Measurements from ENCODE around the gene SMARCA5.

SMARCA5 gene

DNA sequence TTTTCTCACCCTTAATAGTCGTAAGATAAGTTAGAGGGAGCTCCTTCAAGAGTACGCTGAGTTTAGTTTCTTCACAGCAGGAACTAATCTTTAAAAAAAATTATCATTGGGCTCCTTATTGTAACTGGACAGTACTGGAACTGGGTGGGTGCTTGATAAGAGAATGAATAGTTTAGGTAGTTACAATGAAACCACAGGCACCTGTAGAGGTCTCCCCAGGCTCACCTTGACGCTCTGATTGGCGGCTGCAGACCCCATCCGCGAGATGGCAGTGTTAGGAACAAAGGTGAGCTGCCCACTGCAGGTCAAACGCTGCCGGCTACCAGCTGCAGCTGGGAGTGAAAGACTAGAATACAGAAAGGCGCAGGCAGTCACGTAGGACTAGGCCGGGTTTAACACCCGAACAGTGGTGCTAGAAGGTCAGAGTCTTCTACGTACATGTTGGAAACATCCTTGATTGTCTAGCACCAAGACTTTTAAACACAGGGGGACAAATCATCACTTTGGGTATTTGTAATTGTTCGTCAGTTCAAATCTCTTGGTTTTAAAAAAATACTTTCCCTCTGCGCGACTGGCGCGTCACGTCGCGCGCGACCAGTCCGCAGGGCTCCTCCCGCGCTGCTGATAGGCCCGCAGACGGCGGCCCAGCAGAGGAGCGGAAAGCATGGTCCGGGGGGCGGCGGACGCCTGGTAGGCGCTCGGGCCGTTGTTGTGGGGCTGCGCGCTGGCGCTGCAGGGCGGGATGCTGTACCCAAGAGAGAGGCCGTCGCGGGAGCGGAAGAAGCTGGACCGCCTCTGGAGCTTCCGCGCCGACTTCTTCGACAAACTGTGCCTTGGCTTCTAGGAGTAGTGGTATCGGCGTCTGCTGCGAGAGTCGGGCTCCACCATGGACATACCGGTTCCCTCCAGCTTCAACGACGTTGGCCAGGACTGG is 45.6 kb downstream of the SMARCA5 start:
- peak overlapping the region; percentile 58 for H3K9ac ChIP-seq (ENCODE audit: low read length)
- H3K4me1 ChIP-seq (ENCODE audit: low read length): 0 out of 2 replicates have a peak, but pooled peaks cover 5% of the 10 kb centered on the region
- no peaks in the 10 kb centered on the region for H3K27me3 ChIP-seq (replicated peaks; ENCODE audit: insufficient read depth, low read length)
- peak overlapping the region; percentile 78 for H3K4me3 ChIP-seq (ENCODE audit: low read length)
- DNase-seq: peak; percentile 95
- no peaks in the 10 kb centered on the region for H3K36me3 ChIP-seq (replicated peaks; ENCODE audit: insufficient read depth, low read length)
- peak overlapping the region; percentile 100 for H2AFZ ChIP-seq (ENCODE audit: low read length)
- H3K27ac ChIP-seq (ENCODE audit: low read length): peak overlapping the region; percentile 61; the same call in 1 of the 2 replicates
- TF ChIP-seq, protein P1, sequence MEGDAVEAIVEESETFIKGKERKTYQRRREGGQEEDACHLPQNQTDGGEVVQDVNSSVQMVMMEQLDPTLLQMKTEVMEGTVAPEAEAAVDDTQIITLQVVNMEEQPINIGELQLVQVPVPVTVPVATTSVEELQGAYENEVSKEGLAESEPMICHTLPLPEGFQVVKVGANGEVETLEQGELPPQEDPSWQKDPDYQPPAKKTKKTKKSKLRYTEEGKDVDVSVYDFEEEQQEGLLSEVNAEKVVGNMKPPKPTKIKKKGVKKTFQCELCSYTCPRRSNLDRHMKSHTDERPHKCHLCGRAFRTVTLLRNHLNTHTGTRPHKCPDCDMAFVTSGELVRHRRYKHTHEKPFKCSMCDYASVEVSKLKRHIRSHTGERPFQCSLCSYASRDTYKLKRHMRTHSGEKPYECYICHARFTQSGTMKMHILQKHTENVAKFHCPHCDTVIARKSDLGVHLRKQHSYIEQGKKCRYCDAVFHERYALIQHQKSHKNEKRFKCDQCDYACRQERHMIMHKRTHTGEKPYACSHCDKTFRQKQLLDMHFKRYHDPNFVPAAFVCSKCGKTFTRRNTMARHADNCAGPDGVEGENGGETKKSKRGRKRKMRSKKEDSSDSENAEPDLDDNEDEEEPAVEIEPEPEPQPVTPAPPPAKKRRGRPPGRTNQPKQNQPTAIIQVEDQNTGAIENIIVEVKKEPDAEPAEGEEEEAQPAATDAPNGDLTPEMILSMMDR (IDR thresholded peaks at IDR 0.05; ENCODE audit: low read length): peak; percentile 97
- no peak for TF ChIP-seq EZH2 (optimal IDR thresholded peaks at IDR 0.05; ENCODE audit: low read depth, low read length)
- TF ChIP-seq EZH2phosphoT487 (IDR thresholded peaks at IDR 0.05; ENCODE audit: low read length): no peak
- no peaks in the 10 kb centered on the region for H3K9me2 ChIP-seq (replicated peaks; ENCODE audit: insufficient read depth, low read length)
- H4K20me1 ChIP-seq (ENCODE audit: insufficient read depth, low read length): no peaks in the 10 kb centered on the region
- peak overlapping the region; percentile 70 for H3K4me2 ChIP-seq (ENCODE audit: low read depth, low read length)
- no peaks in the 10 kb centered on the region for H3K79me2 ChIP-seq (ENCODE audit: low read length)
- no peaks in the 10 kb centered on the region for H3K9me3 ChIP-seq (replicated peaks; ENCODE audit: insufficient read depth, low read length)
- H3F3A ChIP-seq (ENCODE audit: insufficient read depth, low read length): 0 out of 2 replicates have a peak, but pooled peaks cover 4% of the 10 kb centered on the region

DNA sequence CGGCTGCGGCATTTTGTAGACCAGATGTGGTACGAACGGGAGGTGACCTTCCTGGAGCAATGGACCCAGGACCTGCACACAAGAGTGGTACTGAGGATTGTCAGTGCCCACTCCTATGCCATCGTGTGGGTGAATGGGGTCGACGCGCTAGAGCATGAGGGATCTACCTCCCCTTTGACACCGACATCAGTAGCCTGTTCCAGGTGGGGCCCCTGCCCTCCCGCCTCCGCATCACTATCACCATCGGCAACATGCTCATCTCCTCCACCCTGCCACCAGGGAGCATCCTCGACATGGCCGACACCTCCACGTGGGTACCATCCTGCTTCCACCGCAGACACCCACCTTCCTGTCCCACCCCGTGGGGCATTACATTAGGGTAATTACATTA is 46.2 kb downstream of the SMARCA5 start:
- Histone ChIP-seq H3K27ac (ENCODE audit: low read length) (peak overlapping the region; percentile 61; the same call in 1 of the 2 replicates), H3K4me2 (ENCODE audit: low read depth, low read length) (peak overlapping the region; percentile 70), H3F3A (ENCODE audit: insufficient read depth, low read length) (0 out of 2 replicates have a peak, but pooled peaks cover 4% of the 10 kb centered on the region), H3K36me3 (replicated peaks; ENCODE audit: insufficient read depth, low read length) (no peaks in the 10 kb centered on the region), H3K9me3 (replicated peaks; ENCODE audit: insufficient read depth, low read length) (no peaks in the 10 kb centered on the region), H4K20me1 (ENCODE audit: insufficient read depth, low read length) (no peaks in the 10 kb centered on the region), H3K9ac (ENCODE audit: low read length) (peak overlapping the region; percentile 58), H3K79me2 (ENCODE audit: low read length) (no peaks in the 10 kb centered on the region), H3K4me3 (ENCODE audit: low read length) (peak overlapping the region; percentile 78), H2AFZ (ENCODE audit: low read length) (peak overlapping the region; percentile 100), H3K9me2 (replicated peaks; ENCODE audit: insufficient read depth, low read length) (no peaks in the 10 kb centered on the region), H3K27me3 (replicated peaks; ENCODE audit: insufficient read depth, low read length) (no peaks in the 10 kb centered on the region), H3K4me1 (ENCODE audit: low read length) (0 out of 2 replicates have a peak, but pooled peaks cover 5% of the 10 kb centered on the region)
- peak; percentile 24 for DNase-seq
- TF ChIP-seq EZH2 (optimal IDR thresholded peaks at IDR 0.05; ENCODE audit: low read depth, low read length) (no peak), EZH2phosphoT487 (IDR thresholded peaks at IDR 0.05; ENCODE audit: low read length) (no peak)
- TF ChIP-seq, protein P1 (IDR thresholded peaks at IDR 0.05; ENCODE audit: low read length): no peak; the same call in 1 of the 2 replicates

DNA sequence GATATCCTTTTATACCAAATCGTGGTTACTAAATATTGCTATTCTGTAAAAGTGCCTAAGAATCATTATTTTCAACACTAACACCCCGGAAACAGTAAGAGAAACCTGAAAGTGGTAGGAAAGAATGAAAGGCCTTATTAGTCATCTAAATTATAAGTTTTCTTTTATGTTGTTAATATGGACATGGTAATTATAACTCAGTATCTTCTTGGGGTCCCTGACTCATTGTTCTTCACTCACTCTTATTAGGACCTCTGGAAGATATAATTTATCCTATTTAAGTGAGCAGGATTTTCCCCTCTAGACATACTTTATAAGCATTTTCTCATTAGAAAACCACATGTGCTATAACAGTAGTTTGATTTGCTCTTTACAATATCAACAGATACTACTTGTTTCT is 51.0 kb downstream of the SMARCA5 start:
- no peaks in the 10 kb centered on the region for H4K20me1 ChIP-seq (ENCODE audit: insufficient read depth, low read length)
- no peaks in the 10 kb centered on the region for H3K79me2 ChIP-seq (ENCODE audit: low read length)
- H3K9ac ChIP-seq (ENCODE audit: low read length): no peak overlapping the region
- no peak for TF ChIP-seq EZH2 (optimal IDR thresholded peaks at IDR 0.05; ENCODE audit: low read depth, low read length)
- TF ChIP-seq EZH2phosphoT487 (IDR thresholded peaks at IDR 0.05; ENCODE audit: low read length): no peak
- TF ChIP-seq, protein P1 (IDR thresholded peaks at IDR 0.05; ENCODE audit: low read length): no peak
- H3K9me3 ChIP-seq (replicated peaks; ENCODE audit: insufficient read depth, low read length): no peaks in the 10 kb centered on the region
- H3K4me2 ChIP-seq (ENCODE audit: low read depth, low read length): no peak overlapping the region
- no peaks in the 10 kb centered on the region for H3K36me3 ChIP-seq (replicated peaks; ENCODE audit: insufficient read depth, low read length)
- no peak overlapping the region for H2AFZ ChIP-seq (ENCODE audit: low read length)
- H3K9me2 ChIP-seq (replicated peaks; ENCODE audit: insufficient read depth, low read length): no peaks in the 10 kb centered on the region
- H3F3A ChIP-seq (ENCODE audit: insufficient read depth, low read length): no peaks in the 10 kb centered on the region
- H3K27ac ChIP-seq (ENCODE audit: low read length): no peak overlapping the region
- H3K27me3 ChIP-seq (replicated peaks; ENCODE audit: insufficient read depth, low read length): no peaks in the 10 kb centered on the region
- 0 out of 2 replicates have a peak, but pooled peaks cover 5% of the 10 kb centered on the region for H3K4me1 ChIP-seq (ENCODE audit: low read length)
- no peak overlapping the region for H3K4me3 ChIP-seq (ENCODE audit: low read length)
- no peak for DNase-seq

Measured in MM.1S (cell line).